Bronchial epithelial cell (primary cell): ENCODE results near the gene SH2D4B. TPM values are rescaled to one million over a fixed set of nuclear protein-coding genes. Genes with fewer than 3 reads are reported as not detected.
A peak's percentile ranks its signal among the peaks of the same experiment; 100 is the strongest.

ENCODE experiments used
- DNase-seq: peaks from one replicate; pipeline ENCODE4 v3.0.0-alpha.2; 2010; ENCODE audit warnings: low read depth
- FAIRE-seq: peaks from 2 replicates; lab custom pipeline; 2011; peaks lifted over from hg19 to GRCh38; lab: Jason Lieb, UNC
- H3K27me3 ChIP-seq: 2 replicates; pipeline ENCODE4 v1.5.1; 2011; ENCODE audit warnings: low read length; ENCODE audit not compliant: control insufficient read depth, insufficient read depth
- H3K36me3 ChIP-seq: 2 replicates; pipeline ENCODE4 v1.5.1; 2011; ENCODE audit warnings: low read length; ENCODE audit not compliant: control insufficient read depth, insufficient read depth
- H3K4me3 ChIP-seq: 2 replicates; pipeline ENCODE4 v1.5.1; 2011; ENCODE audit warnings: mild to moderate bottlenecking, low read depth, low read length, control low read depth
- total RNA-seq: library from RNA; depleted of rRNA; stranded (reverse); fragments of >200 nt; gene quantifications from 2 replicates; pipeline ENCODE4 v1.2.1, GENCODE V29; 2014
- TF ChIP-seq, protein P1 (sequence below): IDR thresholded peaks from 2 replicates; pipeline ENCODE4 v1.5.1; 2011; ENCODE audit warnings: mild to moderate bottlenecking, moderate library complexity, low read length, control low read depth, inconsistent platforms; ENCODE audit not compliant: insufficient read depth, severe bottlenecking

Gene SH2D4B
- total RNA-seq, 1 donor from 2014 or later, result under 0.01 TPM

DNA sequence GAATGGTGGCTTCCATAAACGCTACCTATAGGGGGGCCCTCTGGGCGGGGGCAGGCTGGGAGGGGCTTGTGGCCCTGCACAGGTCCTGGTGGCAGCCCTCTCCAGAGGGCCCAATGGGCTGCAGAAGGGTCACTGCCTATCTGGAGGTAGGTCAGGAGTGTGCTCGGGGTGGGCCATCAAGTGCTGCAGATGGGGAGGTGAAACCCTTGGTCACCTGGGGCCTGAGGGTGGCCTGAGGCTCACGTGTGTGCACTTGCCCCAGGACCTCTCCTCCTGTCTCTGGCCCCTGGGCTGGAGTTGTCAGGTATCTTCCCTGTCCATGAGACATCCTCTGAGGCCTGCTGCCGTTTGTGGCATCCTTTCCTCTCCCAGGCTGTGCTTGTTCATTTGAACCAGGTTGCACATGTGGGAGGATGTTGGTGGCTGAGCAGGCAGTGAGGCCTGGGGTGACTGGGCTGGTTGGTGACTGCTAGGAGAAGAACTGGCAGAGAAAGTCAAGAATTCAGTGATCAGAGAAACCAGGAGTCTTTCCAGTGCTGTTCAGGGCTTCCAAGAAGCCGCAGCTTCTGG, 21.1 kb upstream of the SH2D4B start:
- peaks cover 34% of the 10 kb centered on the region for H3K36me3 ChIP-seq
- TF ChIP-seq, protein P1, sequence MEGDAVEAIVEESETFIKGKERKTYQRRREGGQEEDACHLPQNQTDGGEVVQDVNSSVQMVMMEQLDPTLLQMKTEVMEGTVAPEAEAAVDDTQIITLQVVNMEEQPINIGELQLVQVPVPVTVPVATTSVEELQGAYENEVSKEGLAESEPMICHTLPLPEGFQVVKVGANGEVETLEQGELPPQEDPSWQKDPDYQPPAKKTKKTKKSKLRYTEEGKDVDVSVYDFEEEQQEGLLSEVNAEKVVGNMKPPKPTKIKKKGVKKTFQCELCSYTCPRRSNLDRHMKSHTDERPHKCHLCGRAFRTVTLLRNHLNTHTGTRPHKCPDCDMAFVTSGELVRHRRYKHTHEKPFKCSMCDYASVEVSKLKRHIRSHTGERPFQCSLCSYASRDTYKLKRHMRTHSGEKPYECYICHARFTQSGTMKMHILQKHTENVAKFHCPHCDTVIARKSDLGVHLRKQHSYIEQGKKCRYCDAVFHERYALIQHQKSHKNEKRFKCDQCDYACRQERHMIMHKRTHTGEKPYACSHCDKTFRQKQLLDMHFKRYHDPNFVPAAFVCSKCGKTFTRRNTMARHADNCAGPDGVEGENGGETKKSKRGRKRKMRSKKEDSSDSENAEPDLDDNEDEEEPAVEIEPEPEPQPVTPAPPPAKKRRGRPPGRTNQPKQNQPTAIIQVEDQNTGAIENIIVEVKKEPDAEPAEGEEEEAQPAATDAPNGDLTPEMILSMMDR, result no peak
- H3K27me3 ChIP-seq, result no peaks in the 10 kb centered on the region
- DNase-seq (no peak), FAIRE-seq (no peak)
- no peak overlapping the region for H3K4me3 ChIP-seq

DNA sequence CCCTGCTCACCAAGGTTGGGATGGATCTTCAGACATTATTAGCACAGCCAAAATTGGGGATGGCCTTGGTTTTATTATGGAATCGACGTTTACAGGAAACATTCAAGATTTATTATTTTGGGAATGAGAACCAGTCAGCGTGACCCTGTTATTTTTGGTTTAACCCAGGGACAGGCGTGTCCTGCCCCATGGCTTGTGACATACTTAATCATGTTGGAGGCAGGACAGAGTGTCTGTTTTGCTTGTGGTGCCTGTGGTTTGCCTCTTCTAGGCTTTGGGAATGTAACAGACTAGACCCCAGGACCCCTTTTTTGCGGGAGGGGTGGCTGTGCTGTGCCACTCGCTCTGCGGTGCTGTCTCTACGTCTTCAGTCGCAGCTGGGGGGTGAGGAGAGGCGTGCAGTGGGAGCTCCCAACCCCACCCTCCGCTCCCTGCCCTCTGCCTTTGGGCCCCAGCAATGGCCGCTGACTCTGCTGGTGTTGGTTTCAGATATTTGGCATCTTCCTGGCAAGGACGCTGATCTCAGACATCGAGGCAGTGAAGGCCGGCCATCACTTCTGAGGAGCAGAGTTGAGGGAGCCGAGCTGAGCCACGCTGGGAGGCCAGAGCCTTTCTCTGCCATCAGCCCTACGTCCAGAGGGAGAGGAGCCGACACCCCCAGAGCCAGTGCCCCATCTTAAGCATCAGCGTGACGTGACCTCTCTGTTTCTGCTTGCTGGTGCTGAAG, 20.1 kb upstream of the SH2D4B start:
- no peak for DNase-seq
- TF ChIP-seq, protein P1, result no peak
- Histone ChIP-seq H3K27me3 (no peaks in the 10 kb centered on the region), H3K4me3 (no peak overlapping the region), H3K36me3 (peaks cover 32% of the 10 kb centered on the region)
- no peak for FAIRE-seq

DNA sequence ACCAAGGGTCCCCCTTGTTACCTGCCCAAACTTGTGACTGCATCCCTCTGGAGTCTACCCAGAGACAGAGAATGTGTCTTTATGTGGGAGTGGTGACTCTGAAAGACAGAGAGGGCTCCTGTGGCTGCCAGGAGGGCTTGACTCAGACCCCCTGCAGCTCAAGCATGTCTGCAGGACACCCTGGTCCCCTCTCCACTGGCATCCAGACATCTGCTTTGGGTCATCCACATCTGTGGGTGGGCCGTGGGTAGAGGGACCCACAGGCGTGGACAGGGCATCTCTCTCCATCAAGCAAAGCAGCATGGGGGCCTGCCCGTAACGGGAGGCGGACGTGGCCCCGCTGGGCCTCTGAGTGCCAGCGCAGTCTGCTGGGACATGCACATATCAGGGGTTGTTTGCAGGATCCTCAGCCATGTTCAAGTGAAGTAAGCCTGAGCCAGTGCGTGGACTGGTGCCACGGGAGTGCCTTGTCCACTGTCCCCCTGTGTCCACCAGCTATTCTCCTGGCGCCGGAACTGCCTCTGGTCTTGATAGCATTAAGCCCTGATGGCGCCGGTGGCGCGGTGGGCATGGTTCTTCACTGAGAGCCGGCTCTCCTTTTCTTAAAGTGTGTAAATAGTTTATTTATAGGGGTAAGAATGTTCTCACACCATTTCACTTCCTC, 19.4 kb upstream of the SH2D4B start:
- no peaks in the 10 kb centered on the region for H3K27me3 ChIP-seq
- H3K4me3 ChIP-seq, result no peak overlapping the region
- DNase-seq, result no peak
- peaks cover 28% of the 10 kb centered on the region for H3K36me3 ChIP-seq
- FAIRE-seq, result no peak
- TF ChIP-seq, protein P1, result no peak

DNA sequence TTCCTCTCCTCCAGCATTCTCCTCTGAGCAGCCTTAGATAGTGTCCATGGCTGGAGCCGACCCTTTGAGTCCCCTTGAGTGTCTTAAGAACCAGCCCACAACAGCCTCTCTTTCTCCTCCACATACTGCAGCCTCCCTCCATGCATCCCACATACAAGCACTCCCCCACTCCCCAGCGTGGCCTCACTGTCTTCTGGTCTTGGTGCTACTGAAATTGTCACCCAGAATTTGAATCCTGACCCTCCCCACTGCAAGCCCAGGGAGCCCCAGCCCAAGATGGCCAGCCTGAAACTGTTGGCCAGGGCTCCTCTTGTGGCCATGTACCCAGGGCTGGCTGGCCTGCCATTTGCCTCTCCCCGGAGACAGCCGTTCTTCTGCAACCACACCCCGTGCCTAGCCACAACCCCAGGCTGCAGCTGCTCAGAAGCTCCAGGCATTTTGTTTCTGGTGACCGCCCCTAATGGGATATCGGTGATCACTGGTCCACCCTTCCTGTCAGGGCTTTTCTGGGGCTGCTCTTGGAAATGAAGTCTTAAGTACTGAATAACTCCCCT, 18.8 kb upstream of the SH2D4B start:
- Histone ChIP-seq H3K4me3 (no peak overlapping the region), H3K36me3 (peaks cover 24% of the 10 kb centered on the region), H3K27me3 (no peaks in the 10 kb centered on the region)
- no peak for FAIRE-seq
- TF ChIP-seq, protein P1, result no peak
- DNase-seq, result no peak

DNA sequence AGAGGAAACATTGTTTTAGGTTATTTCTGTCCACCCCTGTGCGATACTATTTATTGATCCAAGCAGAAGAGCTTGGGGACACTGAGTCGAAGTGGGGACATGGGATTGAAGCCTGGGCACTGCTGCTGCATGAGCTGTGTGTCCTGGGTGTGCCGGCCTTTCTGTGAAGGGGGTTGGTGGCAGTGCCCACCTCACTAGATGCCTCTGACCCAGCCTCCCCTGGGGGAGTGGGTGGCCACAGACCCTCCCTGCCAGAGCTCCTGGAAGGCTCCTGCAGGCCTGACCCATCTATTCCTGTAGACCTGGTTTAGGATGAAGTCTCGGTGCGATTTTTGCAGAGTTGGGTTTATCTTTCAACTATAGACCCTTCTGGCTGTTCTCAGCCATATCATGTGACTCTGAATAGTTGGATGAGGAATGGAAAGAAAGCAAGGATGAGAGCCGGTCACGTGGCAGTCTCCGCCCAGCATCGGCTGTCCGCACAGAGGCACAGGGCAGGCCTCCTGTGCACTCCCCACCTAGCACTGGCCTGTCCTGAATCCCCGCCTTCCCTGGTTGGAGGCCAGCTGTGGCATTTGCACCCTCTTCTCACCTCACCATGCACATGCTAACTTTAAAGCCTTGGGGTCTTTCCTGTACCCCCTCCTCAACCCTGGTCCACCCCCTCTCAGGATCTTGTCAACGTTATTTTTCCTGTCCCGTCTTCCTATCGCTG, 17.6 kb upstream of the SH2D4B start:
- TF ChIP-seq, protein P1, result no peak
- Histone ChIP-seq H3K27me3 (no peaks in the 10 kb centered on the region), H3K4me3 (no peak overlapping the region), H3K36me3 (peaks cover 19% of the 10 kb centered on the region)
- peak; percentile 18 for FAIRE-seq
- no peak for DNase-seq
